ENCODE data around the gene KLHL18. TPM values are rescaled to one million over a fixed set of nuclear protein-coding genes. Genes with fewer than 3 reads are reported as not detected.
"Not testable (repeated sequence)": the region's sequence is repeated elsewhere in the genome, so short reads cannot be mapped to it uniquely, and the experiment has no call there.

Gene KLHL18
- total RNA-seq, 1 experiment from 2014 or later, result 8.0 TPM

DNA sequence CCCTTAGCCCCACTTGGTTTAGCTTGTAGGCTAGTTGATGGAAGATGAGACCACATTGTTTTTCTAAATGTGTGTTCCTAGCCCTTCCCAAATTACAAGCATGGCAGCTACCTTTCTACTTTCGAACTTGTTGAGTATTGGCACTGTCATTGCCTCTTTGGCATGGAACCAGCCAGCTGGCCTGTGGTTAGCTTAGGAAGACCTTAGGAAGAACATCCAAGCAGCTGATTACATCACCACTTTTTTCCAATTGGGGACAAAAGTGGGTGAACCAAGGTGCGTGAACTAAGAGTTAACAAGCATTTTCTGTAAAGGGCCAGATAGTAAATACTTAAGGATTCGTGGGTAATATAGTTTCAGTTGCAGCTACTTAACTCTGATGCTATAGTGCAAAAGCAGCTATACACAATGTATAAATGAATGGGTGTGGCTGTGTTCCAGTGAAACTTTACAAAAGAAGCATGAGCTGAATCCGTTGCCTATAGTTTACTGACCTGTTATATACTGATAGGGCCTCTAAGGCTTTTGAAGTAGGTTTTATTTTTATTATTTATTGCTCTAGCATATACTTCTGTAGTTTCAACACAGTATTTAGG lies 8.5 kb downstream of the KLHL18 start:
- no peak overlapping the region for H3K4me3 ChIP-seq
- H3K27me3 ChIP-seq (replicated peaks), result no peaks in the 10 kb centered on the region
- DNase-seq (ENCODE audit: low read depth in 1 of 2, low spot score in 2 of 2), result no peak
- no peak overlapping the region for H3K27ac ChIP-seq
- H3K9me3 ChIP-seq (replicated peaks), result no peaks in the 10 kb centered on the region
- H3K4me1 ChIP-seq (replicated peaks), result no peaks in the 10 kb centered on the region
- H3K36me3 ChIP-seq, result no peaks in the 10 kb centered on the region; the same call in 1 of the 2 replicates

DNA sequence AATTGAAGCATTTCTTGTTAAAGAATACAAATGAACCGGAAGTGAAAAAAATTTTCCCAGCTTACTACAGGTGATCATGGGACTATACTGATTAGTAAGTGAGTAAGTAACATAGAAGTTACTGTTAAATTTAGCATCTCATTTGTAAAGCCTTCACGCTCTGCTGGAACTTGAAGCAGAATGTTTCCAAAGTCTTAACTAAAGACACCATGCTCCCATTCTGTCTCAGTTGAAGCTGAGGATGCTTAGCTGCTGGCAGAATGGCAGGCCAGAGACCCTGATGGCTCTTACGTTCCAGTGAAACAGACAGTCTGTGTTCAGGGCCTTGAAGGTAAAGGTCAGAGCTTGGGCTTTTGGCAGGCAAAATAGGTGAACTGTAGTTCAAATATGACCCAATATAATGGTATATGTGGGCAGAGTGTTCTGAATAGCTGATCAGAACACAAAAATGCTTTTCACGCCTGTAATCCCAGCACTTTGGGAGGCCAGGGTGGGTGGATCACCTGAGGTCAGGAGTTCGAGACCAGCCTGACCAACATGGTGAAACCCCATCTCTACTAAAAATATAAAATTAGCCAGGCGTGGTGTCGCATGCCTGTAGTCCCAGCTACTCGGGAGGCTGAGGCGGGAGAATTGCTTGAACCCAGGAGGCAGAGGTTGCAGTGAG lies 9.1 kb downstream of the KLHL18 start:
- H3K4me3 ChIP-seq; H3K27me3 ChIP-seq (replicated peaks); H3K4me1 ChIP-seq (replicated peaks); H3K36me3 ChIP-seq; DNase-seq (ENCODE audit: low read depth in 1 of 2, low spot score in 2 of 2); H3K9me3 ChIP-seq (replicated peaks); H3K27ac ChIP-seq: not testable (repeated sequence)

GRCh38 chr3:47293822-47294221 lies 11.1 kb downstream of the KLHL18 start:
- Histone ChIP-seq H3K27me3 (replicated peaks) (no peaks in the 10 kb centered on the region), H3K4me3 (no peak overlapping the region), H3K27ac (no peak overlapping the region), H3K4me1 (replicated peaks) (no peaks in the 10 kb centered on the region), H3K36me3 (no peaks in the 10 kb centered on the region; the same call in 1 of the 2 replicates), H3K9me3 (replicated peaks) (no peaks in the 10 kb centered on the region)
- DNase-seq (ENCODE audit: low read depth in 1 of 2, low spot score in 2 of 2), result no peak

DNA sequence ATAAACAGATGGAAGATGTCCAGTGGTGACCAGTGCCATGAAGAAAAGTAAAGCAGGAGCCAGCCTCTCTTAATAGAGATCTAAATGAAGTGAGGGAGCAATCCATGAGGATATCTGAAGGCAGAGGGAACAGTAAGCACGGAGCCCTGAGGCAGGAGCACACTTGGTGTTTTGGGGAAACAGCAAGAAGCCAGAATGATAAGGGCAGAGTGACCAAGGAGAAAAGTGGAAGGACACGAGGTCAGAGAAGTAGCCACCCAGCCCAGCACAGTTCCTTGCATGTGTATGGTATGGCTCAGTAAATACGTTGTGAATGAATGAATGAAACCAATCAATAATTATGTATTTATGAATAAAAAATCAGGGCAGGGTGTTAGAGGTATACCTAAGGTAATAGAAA lies 11.6 kb downstream of the KLHL18 start:
- no peak for DNase-seq (ENCODE audit: low read depth in 1 of 2, low spot score in 2 of 2)

GRCh38 chr3:47295322-47295721 lies 12.6 kb downstream of the KLHL18 start:
- Histone ChIP-seq H3K4me3 (no peak overlapping the region), H3K27ac (no peak overlapping the region), H3K4me1 (replicated peaks) (no peaks in the 10 kb centered on the region), H3K9me3 (replicated peaks) (no peaks in the 10 kb centered on the region), H3K27me3 (replicated peaks) (no peaks in the 10 kb centered on the region), H3K36me3 (no peaks in the 10 kb centered on the region; the same call in 1 of the 2 replicates)
- DNase-seq (ENCODE audit: low read depth in 1 of 2, low spot score in 2 of 2), result no peak

More for the DNA sequence above, 11.6 kb downstream of the KLHL18 start:
- no peaks in the 10 kb centered on the region for H3K27me3 ChIP-seq (replicated peaks)
- H3K4me1 ChIP-seq (replicated peaks), result no peaks in the 10 kb centered on the region
- no peaks in the 10 kb centered on the region; the same call in 1 of the 2 replicates for H3K36me3 ChIP-seq
- no peak overlapping the region for H3K4me3 ChIP-seq
- no peak overlapping the region for H3K27ac ChIP-seq
- H3K9me3 ChIP-seq (replicated peaks), result no peaks in the 10 kb centered on the region

DNA sequence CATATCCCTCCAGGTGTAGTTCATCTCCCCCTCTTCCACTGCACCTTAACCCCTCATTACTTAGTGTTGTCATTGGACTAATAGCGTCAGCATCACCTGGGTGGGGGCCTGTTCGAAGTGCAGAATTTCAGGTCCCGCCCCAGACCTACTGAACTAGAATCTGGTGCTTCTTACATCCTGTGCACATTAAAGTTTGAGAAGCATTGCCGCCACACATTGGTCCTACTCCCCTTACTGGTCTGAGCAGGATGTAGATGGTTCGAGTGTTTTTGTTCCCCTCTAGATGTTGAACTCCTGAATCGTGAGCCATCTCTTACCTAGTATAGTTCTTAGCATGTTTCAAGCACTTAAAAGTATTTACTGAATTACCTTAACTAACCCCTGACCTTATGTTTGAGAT lies 13.2 kb downstream of the KLHL18 start:
- H3K27me3 ChIP-seq (replicated peaks), result no peaks in the 10 kb centered on the region
- no peak overlapping the region for H3K27ac ChIP-seq
- H3K4me3 ChIP-seq, result no peak overlapping the region
- DNase-seq (ENCODE audit: low read depth in 1 of 2, low spot score in 2 of 2), result no peak
- no peaks in the 10 kb centered on the region; the same call in 1 of the 2 replicates for H3K36me3 ChIP-seq
- H3K4me1 ChIP-seq (replicated peaks), result no peaks in the 10 kb centered on the region
- H3K9me3 ChIP-seq (replicated peaks), result no peaks in the 10 kb centered on the region

- H3K4me3 ChIP-seq, result no peak overlapping the region
- H3K36me3 ChIP-seq, result no peaks in the 10 kb centered on the region
- H3K27me3 ChIP-seq (replicated peaks), result no peaks in the 10 kb centered on the region
- no peaks in the 10 kb centered on the region for H3K9me3 ChIP-seq (replicated peaks)
- DNase-seq (ENCODE audit: low read depth in 1 of 2, low spot score in 2 of 2), result no peak
- H3K4me1 ChIP-seq (replicated peaks), result no peaks in the 10 kb centered on the region
- H3K27ac ChIP-seq, result no peak overlapping the region
These were observed 14.0 kb downstream of the KLHL18 start for GRCh38 chr3:47296562-47297302.

GRCh38 chr3:47298439-47298838 lies 15.7 kb downstream of the KLHL18 start:
- Histone ChIP-seq H3K27me3 (replicated peaks) (no peaks in the 10 kb centered on the region), H3K27ac (no peak overlapping the region), H3K4me1 (replicated peaks) (no peaks in the 10 kb centered on the region), H3K36me3 (no peaks in the 10 kb centered on the region; the same call in none of the 2 replicates), H3K9me3 (replicated peaks) (no peaks in the 10 kb centered on the region), H3K4me3 (no peak overlapping the region)
- DNase-seq (ENCODE audit: low read depth in 1 of 2, low spot score in 2 of 2), result no peak

DNA sequence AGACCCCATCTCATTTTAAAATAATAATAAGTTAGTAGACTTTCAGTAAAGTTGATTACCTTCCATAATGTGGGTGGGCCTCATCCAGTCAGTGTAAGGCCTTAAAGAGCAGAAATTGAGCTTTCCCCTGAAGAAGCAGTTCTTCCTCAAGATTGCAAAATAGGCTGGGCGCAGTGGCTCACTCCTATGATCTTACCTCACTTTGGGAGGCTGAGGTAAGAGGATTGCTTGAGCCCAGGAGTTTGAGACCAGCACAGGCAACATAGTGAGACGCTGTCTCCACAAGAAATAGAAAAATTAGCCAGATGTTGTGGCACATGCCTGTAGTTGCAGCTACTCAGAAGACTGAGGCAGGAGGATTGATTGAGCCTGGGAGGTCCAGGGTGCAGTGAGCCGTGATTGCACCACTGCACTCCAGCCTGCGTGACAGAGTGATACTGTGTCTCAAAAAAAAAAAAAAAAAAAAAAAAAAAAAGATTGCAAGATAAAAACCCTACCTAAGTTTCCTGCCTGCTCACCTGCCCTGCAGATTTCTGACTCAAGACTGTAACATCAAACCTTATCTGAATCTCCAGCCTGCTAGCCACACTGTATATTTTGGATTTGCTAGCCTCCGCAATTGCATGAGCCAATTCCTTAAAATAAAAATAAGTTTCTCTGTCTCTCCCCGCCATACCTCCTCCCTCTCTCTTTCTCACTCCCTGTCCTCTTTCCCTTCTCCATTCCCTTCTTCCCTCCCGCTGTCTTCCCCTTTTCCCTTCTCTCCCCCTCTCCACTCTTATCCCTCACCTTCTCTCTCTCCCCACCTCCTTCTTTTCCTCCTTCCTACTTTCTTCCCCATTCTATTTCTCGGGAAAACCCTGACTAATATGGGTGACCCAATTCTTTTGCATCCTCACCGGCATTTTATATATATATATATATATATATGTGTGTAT lies 16.9 kb downstream of the KLHL18 start:
- Histone ChIP-seq H3K27ac (no peak overlapping the region), H3K27me3 (replicated peaks) (no peaks in the 10 kb centered on the region), H3K36me3 (no peaks in the 10 kb centered on the region; the same call in none of the 2 replicates), H3K4me3 (no peak overlapping the region), H3K9me3 (replicated peaks) (no peaks in the 10 kb centered on the region), H3K4me1 (replicated peaks) (no peaks in the 10 kb centered on the region)
- no peak for DNase-seq (ENCODE audit: low read depth in 1 of 2, low spot score in 2 of 2)

GRCh38 chr3:47301456-47301855 lies 18.7 kb downstream of the KLHL18 start:
- no peak overlapping the region for H3K27ac ChIP-seq
- no peaks in the 10 kb centered on the region for H3K9me3 ChIP-seq (replicated peaks)
- no peaks in the 10 kb centered on the region for H3K27me3 ChIP-seq (replicated peaks)
- no peak for DNase-seq (ENCODE audit: low read depth in 1 of 2, low spot score in 2 of 2)
- no peak overlapping the region for H3K4me3 ChIP-seq
- no peaks in the 10 kb centered on the region; the same call in none of the 2 replicates for H3K36me3 ChIP-seq
- H3K4me1 ChIP-seq (replicated peaks), result no peaks in the 10 kb centered on the region

- Histone ChIP-seq H3K4me3 (no peak overlapping the region), H3K9me3 (replicated peaks) (no peaks in the 10 kb centered on the region), H3K36me3 (no peaks in the 10 kb centered on the region; the same call in none of the 2 replicates), H3K27me3 (replicated peaks) (no peaks in the 10 kb centered on the region), H3K4me1 (replicated peaks) (no peaks in the 10 kb centered on the region), H3K27ac (no peak overlapping the region)
- DNase-seq (ENCODE audit: low read depth in 1 of 2, low spot score in 2 of 2), result no peak
These were observed 23.3 kb downstream of the KLHL18 start for GRCh38 chr3:47306022-47306421.

GRCh38 chr3:47309231-47309630 lies 26.5 kb downstream of the KLHL18 start:
- not testable (repeated sequence) for H3K27ac ChIP-seq; H3K4me1 ChIP-seq (replicated peaks); H3K4me3 ChIP-seq; DNase-seq (ENCODE audit: low read depth in 1 of 2, low spot score in 2 of 2); H3K9me3 ChIP-seq (replicated peaks); H3K36me3 ChIP-seq; H3K27me3 ChIP-seq (replicated peaks)

DNA sequence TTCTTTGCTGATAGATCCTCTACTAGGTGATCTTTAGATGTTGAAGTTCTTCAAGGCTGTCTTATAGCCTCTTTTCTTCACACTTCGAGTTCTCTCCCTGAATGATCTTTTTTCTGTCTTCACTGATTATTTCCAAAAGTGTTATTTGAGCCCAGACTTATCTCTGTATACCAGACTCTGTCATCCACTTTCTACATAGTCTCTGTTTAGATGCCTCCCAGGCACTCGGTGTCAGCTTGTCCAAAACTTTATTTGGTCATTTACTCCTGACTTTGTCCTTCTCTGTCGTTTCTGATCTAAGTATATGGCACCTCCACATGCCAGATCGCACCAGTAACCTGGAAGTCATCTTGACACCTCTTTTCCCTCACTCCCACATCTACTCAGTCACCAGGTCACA lies 27.6 kb downstream of the KLHL18 start:
- no peak overlapping the region for H3K4me3 ChIP-seq
- H3K27me3 ChIP-seq (replicated peaks), result no peaks in the 10 kb centered on the region
- H3K36me3 ChIP-seq, result no peaks in the 10 kb centered on the region
- DNase-seq (ENCODE audit: low read depth in 1 of 2, low spot score in 2 of 2), result no peak
- no peaks in the 10 kb centered on the region for H3K4me1 ChIP-seq (replicated peaks)
- H3K27ac ChIP-seq, result no peak overlapping the region
- no peaks in the 10 kb centered on the region for H3K9me3 ChIP-seq (replicated peaks)
